KMS-11 (cell line): Measurements from ENCODE around the gene ADH7.

Experiments used
- H2AFZ ChIP-seq: fragments of 200-600 bp; sonication (generic); 2 replicates; pipeline ENCODE4 v1.6.1; 2016; ENCODE audit warnings: antibody characterized with exemption, mixed run types, low read depth
- H3K27ac ChIP-seq: fragments of 200-600 bp; sonication (generic); 2 replicates; pipeline ENCODE4 v1.6.1; 2016; ENCODE audit warnings: mild to moderate bottlenecking, mixed run types
- H3K27me3 ChIP-seq: fragments of 200-600 bp; sonication (generic); 2 replicates; pipeline ENCODE4 v1.6.1; 2017; ENCODE audit warnings: mild to moderate bottlenecking, low read depth, mixed run types, moderate library complexity; ENCODE audit not compliant: insufficient read depth
- H3K36me3 ChIP-seq: fragments of 200-600 bp; sonication (generic); 2 replicates; pipeline ENCODE4 v1.6.1; 2017; ENCODE audit warnings: mild to moderate bottlenecking, mixed run types; ENCODE audit not compliant: insufficient read depth
- H3K4me1 ChIP-seq: fragments of 200-600 bp; sonication (generic); 2 replicates; pipeline ENCODE4 v1.6.1; 2016; ENCODE audit warnings: mild to moderate bottlenecking, low read depth, mixed run types; ENCODE audit not compliant: poor library complexity, severe bottlenecking
- H3K4me2 ChIP-seq: fragments of 200-600 bp; sonication (generic); 2 replicates; pipeline ENCODE4 v1.7.0; 2016; ENCODE audit warnings: mild to moderate bottlenecking, mixed run types
- H3K4me3 ChIP-seq: fragments of 200-600 bp; sonication (generic); IDR thresholded peaks from 2 replicates; pipeline ENCODE4 v1.6.1; 2017; ENCODE audit warnings: low read depth, low read length, mixed read lengths; ENCODE audit not compliant: insufficient read depth
- H3K79me2 ChIP-seq: fragments of 200-600 bp; sonication (generic); 2 replicates; pipeline ENCODE4 v1.6.1; 2016; ENCODE audit warnings: low read depth, mixed run types; ENCODE audit not compliant: insufficient read depth
- H3K9ac ChIP-seq: fragments of 200-600 bp; sonication (generic); 2 replicates; pipeline ENCODE4 v1.6.1; 2016; ENCODE audit warnings: mild to moderate bottlenecking, mixed run types
- H4K20me1 ChIP-seq: fragments of 200-600 bp; sonication (generic); 2 replicates; pipeline ENCODE4 v1.6.1; 2016; ENCODE audit warnings: mild to moderate bottlenecking, mixed run types; ENCODE audit not compliant: insufficient read depth
- CTCF ChIP-seq: fragments of 200-600 bp; sonication (generic); conservative IDR thresholded peaks from 2 replicates; pipeline ENCODE4 v1.6.1; 2017; ENCODE audit warnings: low read depth, mild to moderate bottlenecking, antibody characterized with exemption, low read length, moderate library complexity, mixed read lengths

The ADH7 gene

GRCh38 chr4:99457676-99458075 is 22.5 kb upstream of the ADH7 start:
- H3K4me2 ChIP-seq = no peak overlapping the region
- H3K9ac ChIP-seq = no peak overlapping the region
- no peaks in the 10 kb centered on the region for H4K20me1 ChIP-seq
- H3K4me3 ChIP-seq = no peak overlapping the region
- no peak overlapping the region for H2AFZ ChIP-seq
- no peaks in the 10 kb centered on the region for H3K36me3 ChIP-seq
- TF ChIP-seq CTCF = no peak
- no peaks in the 10 kb centered on the region for H3K4me1 ChIP-seq
- H3K79me2 ChIP-seq = no peaks in the 10 kb centered on the region
- no peak overlapping the region for H3K27ac ChIP-seq
- no peaks in the 10 kb centered on the region for H3K27me3 ChIP-seq

GRCh38 chr4:99457270-99457669 is 22.1 kb upstream of the ADH7 start:
- TF ChIP-seq CTCF = no peak
- H3K27me3 ChIP-seq = no peaks in the 10 kb centered on the region
- H3K27ac ChIP-seq = no peak overlapping the region

GRCh38 chr4:99447513-99447912 is 12.4 kb upstream of the ADH7 start:
- peaks cover 18% of the 10 kb centered on the region for H3K4me1 ChIP-seq
- H2AFZ ChIP-seq = no peak overlapping the region
- no peaks in the 10 kb centered on the region for H3K27me3 ChIP-seq
- peak overlapping the region; percentile 40; the same call in 1 of the 2 replicates for H3K4me2 ChIP-seq
- H3K27ac ChIP-seq = peak overlapping the region; percentile 41; the same call in 1 of the 2 replicates
- H4K20me1 ChIP-seq = no peaks in the 10 kb centered on the region
- no peak overlapping the region for H3K9ac ChIP-seq
- H3K4me3 ChIP-seq = no peak overlapping the region
- TF ChIP-seq CTCF = no peak
- H3K79me2 ChIP-seq = no peaks in the 10 kb centered on the region
- H3K36me3 ChIP-seq = no peaks in the 10 kb centered on the region

More at GRCh38 chr4:99457270-99457669, 22.1 kb upstream of the ADH7 start:
- no peak overlapping the region for H3K4me3 ChIP-seq
- H3K4me2 ChIP-seq = no peak overlapping the region
- no peaks in the 10 kb centered on the region for H3K4me1 ChIP-seq
- H3K36me3 ChIP-seq = no peaks in the 10 kb centered on the region
- H4K20me1 ChIP-seq = no peaks in the 10 kb centered on the region
- H3K9ac ChIP-seq = no peak overlapping the region
- no peak overlapping the region for H2AFZ ChIP-seq
- no peaks in the 10 kb centered on the region for H3K79me2 ChIP-seq

GRCh38 chr4:99447079-99447478 is 11.9 kb upstream of the ADH7 start:
- Histone ChIP-seq H3K27me3 (no peaks in the 10 kb centered on the region), H3K36me3 (no peaks in the 10 kb centered on the region), H3K4me3 (no peak overlapping the region), H3K4me1 (peaks cover 18% of the 10 kb centered on the region), H3K9ac (peak overlapping the region; percentile 33; the same call in 1 of the 2 replicates), H3K27ac (peak overlapping the region; percentile 41; the same call in 1 of the 2 replicates), H4K20me1 (no peaks in the 10 kb centered on the region), H2AFZ (peak overlapping the region; percentile 61), H3K79me2 (no peaks in the 10 kb centered on the region), H3K4me2 (peak overlapping the region; percentile 40; the same call in 1 of the 2 replicates)
- TF ChIP-seq CTCF = no peak
